Lung microvascular endothelial cell (primary cell): ENCODE results near the gene CFHR1. TPM values are rescaled to one million over a fixed set of nuclear protein-coding genes. Genes with fewer than 3 reads are reported as not detected.

Experiments
- DNase-seq, 2 donors: peaks; one replicate each; pipeline versions ENCODE4 v3.0.0 to v3.0.0-alpha.2; 2010; ENCODE audit warnings: low read depth in 2 of 2
- total RNA-seq: library from RNA; depleted of rRNA; stranded (reverse); fragments of >200 nt; gene quantifications from 2 replicates; pipeline ENCODE4 v1.2.1, GENCODE V29; 2014

Gene CFHR1
- total RNA-seq, 1 donor from 2014 or later, result not detected

- DNase-seq, result no peak
These were observed 56.4 kb downstream of the CFHR1 start for GRCh38 chr1:196875935-196876334.

GRCh38 chr1:196877964-196878363 is 58.4 kb downstream of the CFHR1 start:
- no peak for DNase-seq

Other genes starting within 250 kb of the CFHR1 start
- gene KCNT2, start 211.3 kb upstream of the CFHR1 start, total RNA-seq, result under 0.01 TPM in 2 replicates
- gene CFH, start 167.7 kb upstream of the CFHR1 start, total RNA-seq, result 5.0 and 28.0 TPM in 2 replicates
- gene CFHR3, start 44.9 kb upstream of the CFHR1 start, total RNA-seq, result not detected in 2 replicates
- gene CFHR4, start 68.3 kb downstream of the CFHR1 start, total RNA-seq, result not detected in 2 replicates
- not detected in 2 replicates for gene CFHR2, start 124.0 kb downstream of the CFHR1 start, total RNA-seq
- gene CFHR5, start 157.8 kb downstream of the CFHR1 start, total RNA-seq, result not detected in 2 replicates
- gene F13B, start 247.5 kb downstream of the CFHR1 start, total RNA-seq, result under 0.01 TPM in 1 of 2 replicates, not detected in the other